Measurements from ENCODE around the gene CPD.

GRCh38 chr17:30351735-30352134 is 27.0 kb upstream of the CPD start:
- TF ChIP-seq CTCF (IDR thresholded peaks at IDR 0.05; ENCODE audit: low read depth, low read length) (no peak), EZH2phosphoT487 (IDR thresholded peaks at IDR 0.05; ENCODE audit: low read depth) (no peak)

All from OCI-LY3 (cell line).